Esophagus muscularis mucosa (tissue), 4 donors: ENCODE measurements around the gene PNPLA1. TPM values are rescaled to one million over a fixed set of nuclear protein-coding genes. Genes with fewer than 3 reads are reported as not detected.

Experiments
- DNase-seq: peaks from one replicate; pipeline ENCODE4 v3.0.0-alpha.2; 2017; ENCODE audit errors: extremely low spot score
- H3K27ac ChIP-seq, 4 donors: fragments of 200-600 bp; sonication (generic); replicated peaks in 1 of 4; 1 replicate in 3 of 4; 2 replicates in 1 of 4; pipeline ENCODE4 v1.5.1; 2016 to 2019; ENCODE audit warnings: mild to moderate bottlenecking in 1 of 4
- H3K27me3 ChIP-seq, 4 donors: fragments of 200-600 bp; sonication (generic); one replicate each; pipeline versions ENCODE4 v1.5.1 to v1.6.0; 2016 to 2019
- H3K36me3 ChIP-seq, 4 donors: fragments of 200-600 bp; sonication (generic); one replicate each; pipeline ENCODE4 v1.5.1; 2016 to 2019
- H3K4me1 ChIP-seq, 4 donors: fragments of 200-600 bp; sonication (generic); one replicate each; pipeline ENCODE4 v1.5.1; 2016 to 2019
- H3K4me3 ChIP-seq, 4 donors: fragments of 200-600 bp; sonication (generic); 1 replicate in 2 of 4; 2 replicates in 2 of 4; pipeline ENCODE4 v1.5.1; 2016 to 2019; ENCODE audit warnings: mild to moderate bottlenecking in 4 of 4, moderate library complexity in 1 of 4
- H3K9me3 ChIP-seq, 4 donors: fragments of 200-600 bp; sonication (generic); 1 replicate in 3 of 4; 2 replicates in 1 of 4; pipeline ENCODE4 v1.5.1; 2016 to 2019
- CTCF ChIP-seq, 3 experiments: fragments of 200-600 bp in 2 of 3; fragments of 450-650 bp in 1 of 3; sonication (generic) in 2 of 3; IDR thresholded peaks; one replicate each; pipeline ENCODE4 v1.5.1; 2017 to 2019; ENCODE audit warnings: antibody characterized with exemption in 3 of 3, mild to moderate bottlenecking in 2 of 3, moderate library complexity in 1 of 3
- EP300 ChIP-seq: sonication (generic); formaldehyde crosslinking; IDR thresholded peaks from one replicate; pipeline ENCODE4 v1.6.1; 2017; ENCODE audit warnings: antibody characterized with exemption
- POLR2A ChIP-seq: fragments of 450-650 bp; IDR thresholded peaks from one replicate; pipeline ENCODE4 v1.6.1; 2017; ENCODE audit warnings: antibody characterized with exemption, moderate library complexity, mild to moderate bottlenecking, low read depth
- POLR2AphosphoS5 ChIP-seq, 2 donors: sonication (generic); formaldehyde crosslinking; IDR thresholded peaks; one replicate each; pipeline ENCODE4 v1.6.1; 2017; ENCODE audit warnings: antibody characterized with exemption in 2 of 2
- WGBS: methylation state at CpG from one replicate; pipeline ENCODE4 v1.1.5; 2018; 5-methylcytosine and 5-hydroxymethylcytosine counted together
- intact Hi-C: fragments of 100-400 bp; cut with DNase I; formaldehyde crosslinking; loops from one replicate; pipeline ENCODE4 v1.15.1; 2023
- total RNA-seq, 4 donors: library from RNA; depleted of rRNA; stranded (reverse); fragments of >200 nt; gene quantifications; one replicate each; pipeline versions ENCODE4 v1.1.0 to v1.2.1, GENCODE V29; 2016

Gene PNPLA1
- total RNA-seq, 4 donors from 2014 or later = 0.33 TPM; not detected in 3

- intact Hi-C loops = no loop called here
- no peaks in the 10 kb centered on the region for H3K36me3 ChIP-seq
- no peak overlapping the region for H3K27ac ChIP-seq
- peaks cover 0 to 4% (median 0%) of the 10 kb centered on the region in 4 donors for H3K9me3 ChIP-seq
- no peak overlapping the region for H3K4me3 ChIP-seq
- DNase-seq = no peak
- no peak for TF ChIP-seq POLR2AphosphoS5 (IDR thresholded peaks at IDR 0.05)
- TF ChIP-seq EP300 = no peak
- no peak for TF ChIP-seq CTCF (IDR thresholded peaks at IDR 0.05)
- no peak for TF ChIP-seq POLR2A
- H3K4me1 ChIP-seq = peaks cover 0 to 11% (median 0%) of the 10 kb centered on the region in 4 donors
- H3K27me3 ChIP-seq = peaks cover 0 to 6% (median 0%) of the 10 kb centered on the region in 4 donors
- 83% methylated on average over 3 of the region's 3 CpGs for WGBS
Measured at GRCh38 chr6:36314221-36315014, 44.6 kb downstream of the PNPLA1 start.

GRCh38 chr6:36315921-36316320 is 46.1 kb downstream of the PNPLA1 start:
- H3K27ac ChIP-seq = no peak overlapping the region
- DNase-seq = no peak

GRCh38 chr6:36317623-36318022 is 47.8 kb downstream of the PNPLA1 start:
- Histone ChIP-seq H3K36me3 (no peaks in the 10 kb centered on the region), H3K27me3 (no peaks in the 10 kb centered on the region), H3K4me1 (peaks cover 0 to 8% (median 0%) of the 10 kb centered on the region in 4 donors), H3K4me3 (no peak overlapping the region), H3K9me3 (no peaks in the 10 kb centered on the region), H3K27ac (no peak overlapping the region)
- no peak for DNase-seq
- WGBS = 97% methylated on average over 2 of the region's 2 CpGs
- no peak for TF ChIP-seq POLR2AphosphoS5 (IDR thresholded peaks at IDR 0.05)
- no peak for TF ChIP-seq EP300
- TF ChIP-seq POLR2A = no peak
- TF ChIP-seq CTCF (IDR thresholded peaks at IDR 0.05) = no peak
- intact Hi-C loops = no loop called here

More at GRCh38 chr6:36315921-36316320, 46.1 kb downstream of the PNPLA1 start:
- WGBS = 92% methylated on average over 5 of the region's 5 CpGs
- Histone ChIP-seq H3K4me1 (peaks cover 0 to 11% (median 0%) of the 10 kb centered on the region in 4 donors), H3K27me3 (no peaks in the 10 kb centered on the region), H3K4me3 (no peak overlapping the region), H3K9me3 (no peaks in the 10 kb centered on the region), H3K36me3 (no peaks in the 10 kb centered on the region)
- TF ChIP-seq POLR2AphosphoS5 (IDR thresholded peaks at IDR 0.05) = no peak
- TF ChIP-seq EP300 = no peak
- TF ChIP-seq CTCF (IDR thresholded peaks at IDR 0.05) = no peak
- TF ChIP-seq POLR2A = no peak
- intact Hi-C loops = no loop called here

- Histone ChIP-seq H3K4me1 (no peaks in the 10 kb centered on the region), H3K36me3 (no peaks in the 10 kb centered on the region), H3K9me3 (no peaks in the 10 kb centered on the region), H3K27me3 (no peaks in the 10 kb centered on the region), H3K27ac (no peak overlapping the region), H3K4me3 (no peak overlapping the region)
- no peak for TF ChIP-seq POLR2A
- TF ChIP-seq CTCF (IDR thresholded peaks at IDR 0.05) = no peak
- TF ChIP-seq EP300 = no peak
- no peak for TF ChIP-seq POLR2AphosphoS5 (IDR thresholded peaks at IDR 0.05)
- DNase-seq = no peak
- WGBS = 81% methylated on average over 6 of the region's 6 CpGs
- intact Hi-C loops = no loop called here
Measured at GRCh38 chr6:36318690-36319435, 49.0 kb downstream of the PNPLA1 start.
